ENCODE measurements around the gene ACBD6.

ACBD6 gene

DNA sequence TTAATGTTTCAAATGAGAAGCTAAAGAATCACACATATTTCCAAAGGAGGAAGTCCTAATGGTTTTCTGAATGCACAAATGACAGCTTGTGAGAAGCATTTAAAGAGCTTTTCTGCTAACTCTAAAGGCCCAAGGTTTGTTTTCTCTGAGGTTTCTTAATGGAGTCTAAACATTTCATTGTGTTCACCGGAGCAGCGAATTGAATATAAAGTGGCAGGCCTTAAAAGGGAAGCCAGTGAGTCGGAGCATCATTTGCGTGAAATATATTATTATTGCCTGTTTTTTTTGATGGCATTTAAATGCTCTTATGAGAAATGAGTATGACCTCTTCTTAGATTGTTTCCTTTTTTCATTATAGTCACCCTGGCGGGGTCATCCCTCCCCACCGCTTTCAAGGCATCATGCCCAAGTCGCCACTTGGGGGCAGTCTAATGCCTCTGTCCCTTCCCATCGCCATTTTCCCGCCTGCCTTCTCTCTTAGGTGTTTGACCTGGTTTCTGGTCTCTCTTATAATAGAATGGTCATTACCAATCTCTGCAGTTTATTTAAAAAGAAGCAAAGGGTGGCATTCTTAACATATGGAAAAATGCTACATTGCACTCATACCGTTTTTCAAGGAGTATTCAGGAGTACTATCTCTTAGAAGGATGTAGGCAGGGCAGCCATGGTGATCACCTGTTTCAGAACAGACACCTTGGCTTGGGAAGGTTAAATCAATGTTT, 31.1 kb upstream of the ACBD6 start:
- no peak overlapping the region for H3K27ac ChIP-seq (ENCODE audit: low read depth, low read length)
- H3K9me3 ChIP-seq (ENCODE audit: control insufficient read depth, insufficient read depth, low read length): no peaks in the 10 kb centered on the region
- 0 out of 2 replicates have a peak, but pooled peaks cover 4% of the 10 kb centered on the region for H3K4me1 ChIP-seq (ENCODE audit: control insufficient read depth, low read length)
- no peaks in the 10 kb centered on the region for H3F3A ChIP-seq (ENCODE audit: control insufficient read depth, insufficient read depth)
- no peaks in the 10 kb centered on the region for H3K9me2 ChIP-seq (replicated peaks; ENCODE audit: control insufficient read depth, low read length)
- H3K27me3 ChIP-seq (ENCODE audit: control insufficient read depth, low read length): peaks cover 17% of the 10 kb centered on the region
- H3K36me3 ChIP-seq (ENCODE audit: control insufficient read depth, low read length): no peaks in the 10 kb centered on the region
- H3K4me2 ChIP-seq (ENCODE audit: low read length): no peak overlapping the region
- H3K4me3 ChIP-seq (ENCODE audit: low read length): no peak overlapping the region
- H4K20me1 ChIP-seq (ENCODE audit: control insufficient read depth, insufficient read depth, low read depth, low read length): no peaks in the 10 kb centered on the region
- no peaks in the 10 kb centered on the region for H3K79me2 ChIP-seq (ENCODE audit: control insufficient read depth, low read length)
- TF ChIP-seq, protein P1, sequence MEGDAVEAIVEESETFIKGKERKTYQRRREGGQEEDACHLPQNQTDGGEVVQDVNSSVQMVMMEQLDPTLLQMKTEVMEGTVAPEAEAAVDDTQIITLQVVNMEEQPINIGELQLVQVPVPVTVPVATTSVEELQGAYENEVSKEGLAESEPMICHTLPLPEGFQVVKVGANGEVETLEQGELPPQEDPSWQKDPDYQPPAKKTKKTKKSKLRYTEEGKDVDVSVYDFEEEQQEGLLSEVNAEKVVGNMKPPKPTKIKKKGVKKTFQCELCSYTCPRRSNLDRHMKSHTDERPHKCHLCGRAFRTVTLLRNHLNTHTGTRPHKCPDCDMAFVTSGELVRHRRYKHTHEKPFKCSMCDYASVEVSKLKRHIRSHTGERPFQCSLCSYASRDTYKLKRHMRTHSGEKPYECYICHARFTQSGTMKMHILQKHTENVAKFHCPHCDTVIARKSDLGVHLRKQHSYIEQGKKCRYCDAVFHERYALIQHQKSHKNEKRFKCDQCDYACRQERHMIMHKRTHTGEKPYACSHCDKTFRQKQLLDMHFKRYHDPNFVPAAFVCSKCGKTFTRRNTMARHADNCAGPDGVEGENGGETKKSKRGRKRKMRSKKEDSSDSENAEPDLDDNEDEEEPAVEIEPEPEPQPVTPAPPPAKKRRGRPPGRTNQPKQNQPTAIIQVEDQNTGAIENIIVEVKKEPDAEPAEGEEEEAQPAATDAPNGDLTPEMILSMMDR (IDR thresholded peaks at IDR 0.05; ENCODE audit: low read depth, low read length, poor library complexity, severe bottlenecking): peak; percentile 88
- no peak for TF ChIP-seq EZH2phosphoT487 (IDR thresholded peaks at IDR 0.05; ENCODE audit: borderline replicate concordance, low read length)

DNA sequence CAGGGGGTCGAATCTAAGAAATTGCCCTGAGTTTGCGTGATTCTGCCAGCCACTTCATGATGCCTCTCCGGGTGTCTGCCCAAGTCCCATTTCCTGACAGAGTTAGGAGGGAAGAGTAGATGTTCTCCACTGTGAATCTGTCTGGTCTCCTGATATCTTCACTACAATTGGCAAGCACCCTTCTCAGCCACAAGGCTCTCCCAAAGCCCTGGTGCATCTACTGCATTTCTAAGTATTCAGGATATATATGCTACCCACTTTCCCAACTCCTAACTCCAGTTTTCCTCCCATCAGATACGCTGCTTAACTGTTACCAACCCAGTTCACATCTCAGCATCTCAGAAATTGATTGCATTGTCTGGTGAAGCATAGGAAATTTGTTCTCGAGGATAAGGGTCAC, 30.5 kb upstream of the ACBD6 start:
- H3K27me3 ChIP-seq (ENCODE audit: control insufficient read depth, low read length): peaks cover 14% of the 10 kb centered on the region
- no peaks in the 10 kb centered on the region for H3K9me2 ChIP-seq (replicated peaks; ENCODE audit: control insufficient read depth, low read length)
- no peaks in the 10 kb centered on the region for H3K36me3 ChIP-seq (ENCODE audit: control insufficient read depth, low read length)
- TF ChIP-seq, protein P1 (IDR thresholded peaks at IDR 0.05; ENCODE audit: low read depth, low read length, poor library complexity, severe bottlenecking): no peak
- no peak; the same call in 1 of the 2 replicates for TF ChIP-seq EZH2phosphoT487 (IDR thresholded peaks at IDR 0.05; ENCODE audit: borderline replicate concordance, low read length)
- H3K4me2 ChIP-seq (ENCODE audit: low read length): no peak overlapping the region
- no peaks in the 10 kb centered on the region for H3K79me2 ChIP-seq (ENCODE audit: control insufficient read depth, low read length)
- H3F3A ChIP-seq (ENCODE audit: control insufficient read depth, insufficient read depth): no peaks in the 10 kb centered on the region
- 0 out of 2 replicates have a peak, but pooled peaks cover 4% of the 10 kb centered on the region for H3K4me1 ChIP-seq (ENCODE audit: control insufficient read depth, low read length)
- no peaks in the 10 kb centered on the region for H3K9me3 ChIP-seq (ENCODE audit: control insufficient read depth, insufficient read depth, low read length)
- no peak overlapping the region for H3K4me3 ChIP-seq (ENCODE audit: low read length)
- no peaks in the 10 kb centered on the region for H4K20me1 ChIP-seq (ENCODE audit: control insufficient read depth, insufficient read depth, low read depth, low read length)
- H3K27ac ChIP-seq (ENCODE audit: low read depth, low read length): no peak overlapping the region

DNA sequence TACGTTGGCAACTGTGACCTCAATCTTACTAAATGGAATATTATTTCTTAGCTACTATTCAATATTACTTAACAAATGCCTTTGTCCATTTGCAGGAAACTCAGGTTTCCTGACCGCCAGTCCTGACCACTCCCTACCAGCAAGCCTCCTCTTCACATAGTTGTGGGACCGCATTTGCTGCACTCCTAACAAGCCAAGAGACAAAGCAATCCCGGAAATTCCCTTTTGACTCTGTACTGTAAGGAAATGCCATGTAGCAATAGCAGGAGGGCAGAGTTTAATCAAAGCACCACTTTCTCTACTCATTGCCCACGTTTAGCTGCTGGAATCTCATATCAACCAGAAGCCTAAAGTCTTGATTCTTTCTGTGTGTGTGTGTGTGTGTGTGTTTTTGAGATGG, 28.1 kb upstream of the ACBD6 start:
- no peak for TF ChIP-seq EZH2phosphoT487 (IDR thresholded peaks at IDR 0.05; ENCODE audit: borderline replicate concordance, low read length)
- TF ChIP-seq, protein P1 (IDR thresholded peaks at IDR 0.05; ENCODE audit: low read depth, low read length, poor library complexity, severe bottlenecking): no peak
- Histone ChIP-seq H3K4me2 (ENCODE audit: low read length) (no peak overlapping the region), H3K79me2 (ENCODE audit: control insufficient read depth, low read length) (no peaks in the 10 kb centered on the region), H4K20me1 (ENCODE audit: control insufficient read depth, insufficient read depth, low read depth, low read length) (no peaks in the 10 kb centered on the region), H3K4me3 (ENCODE audit: low read length) (no peak overlapping the region), H3K27me3 (ENCODE audit: control insufficient read depth, low read length) (peaks cover 6% of the 10 kb centered on the region; the same call in 1 of the 2 replicates), H3K36me3 (ENCODE audit: control insufficient read depth, low read length) (no peaks in the 10 kb centered on the region), H3K9me3 (ENCODE audit: control insufficient read depth, insufficient read depth, low read length) (no peaks in the 10 kb centered on the region), H3K27ac (ENCODE audit: low read depth, low read length) (no peak overlapping the region), H3K4me1 (ENCODE audit: control insufficient read depth, low read length) (peaks cover 6% of the 10 kb centered on the region; the same call in 1 of the 2 replicates), H3K9me2 (replicated peaks; ENCODE audit: control insufficient read depth, low read length) (no peaks in the 10 kb centered on the region), H3F3A (ENCODE audit: control insufficient read depth, insufficient read depth) (no peaks in the 10 kb centered on the region)

Measured in DOHH2 (cell line).